ENCODE results near the gene CSNK1A1L. TPM values are rescaled to one million over a fixed set of nuclear protein-coding genes. Genes with fewer than 3 reads are reported as not detected.

The CSNK1A1L gene
- total and polyA plus RNA-seq, 2 of the 4 experiments (the other 2 are of a cell fraction): not detected

DNA sequence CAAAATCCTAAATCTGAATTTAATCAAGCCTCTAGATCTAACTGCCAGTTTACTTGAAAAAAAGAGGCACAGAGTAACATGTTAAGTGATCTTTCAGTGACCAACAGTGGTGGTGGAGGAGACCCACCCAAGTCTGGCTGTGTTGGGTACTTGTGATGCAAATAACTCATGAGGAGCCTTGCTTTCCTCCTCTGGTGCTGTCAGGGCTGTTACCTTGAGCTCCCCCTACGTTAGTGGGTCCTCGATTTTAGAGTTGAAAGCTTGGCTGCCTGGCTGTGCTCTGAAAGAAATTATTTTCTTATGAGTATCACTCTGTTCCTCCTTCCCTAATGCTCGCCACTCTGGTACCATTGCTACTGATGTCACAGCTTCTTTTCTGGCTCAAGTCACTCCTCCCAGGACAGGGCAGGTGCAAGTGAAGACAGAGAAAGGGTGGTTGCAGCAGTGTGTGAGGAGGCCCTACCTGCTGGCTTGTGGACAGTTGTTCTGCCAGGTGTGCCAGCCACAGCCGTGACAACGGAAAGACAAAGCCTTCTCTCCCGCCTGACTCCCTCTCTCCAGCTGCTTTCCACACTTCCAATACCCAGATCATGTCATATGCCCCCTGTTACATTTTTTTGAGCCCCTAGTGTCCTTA lies 39.5 kb downstream of the CSNK1A1L start:
- H3K9ac ChIP-seq (ENCODE audit: low read depth, low read length): no peak overlapping the region
- no peak overlapping the region for H2BK5ac ChIP-seq (ENCODE audit: low read depth, low read length, poor library complexity, severe bottlenecking)
- H3K27ac ChIP-seq (ENCODE audit: insufficient read depth, low read length): no peak overlapping the region
- H2AK9ac ChIP-seq (replicated peaks; ENCODE audit: low read depth, low read length, poor library complexity): no peak overlapping the region
- no peak overlapping the region for H3K4me2 ChIP-seq (ENCODE audit: low read depth, low read length)
- H3K23ac ChIP-seq (ENCODE audit: low read depth, low read length): no peak overlapping the region
- H3K56ac ChIP-seq (ENCODE audit: extremely low read depth, insufficient read depth, low read length): no peak overlapping the region
- no peaks in the 10 kb centered on the region for H3K79me1 ChIP-seq (ENCODE audit: low read depth in 1 of 2, low read length in 2 of 2)
- H3K14ac ChIP-seq (replicated peaks; ENCODE audit: low read depth, low read length): no peak overlapping the region
- WGBS, 2 experiments (ENCODE audit: extremely low coverage in 2 of 2, insufficient read length in 1 of 2): no CpG with 5 or more reads among the region's 6 CpGs
- no peak overlapping the region for H2BK15ac ChIP-seq (ENCODE audit: low read depth, low read length)
- H3K4me1 ChIP-seq (ENCODE audit: control insufficient read depth, insufficient read depth, low read length): no peaks in the 10 kb centered on the region
- BruUV-seq (replicated peaks): no TSS peak
- CTCF ChIA-PET: no interaction called here
- no peak overlapping the region for H4K5ac ChIP-seq (ENCODE audit: low read depth, low read length)
- no peak for ATAC-seq (ENCODE audit: low read depth)
- H3K18ac ChIP-seq (ENCODE audit: low read depth, low read length): no peak overlapping the region
- intact Hi-C loops (cut with micrococcal nuclease): loop anchor here (5.0 kb wide), 1 partner anchor 644 kb away; no protein-coding TSS in a partner anchor
- H4K91ac ChIP-seq (ENCODE audit: insufficient read depth, low read depth, low read length): no peak overlapping the region
- no peaks in the 10 kb centered on the region for H3K9me1 ChIP-seq (ENCODE audit: insufficient read depth, low read length)
- no peak for DNase-seq
- no peaks in the 10 kb centered on the region for H3K36me3 ChIP-seq (ENCODE audit: control insufficient read depth, insufficient read depth, low read length)
- in situ Hi-C loops (cut with MboI; ENCODE audit: low sequenced_read_pairs): no loop called here
- H3K4ac ChIP-seq (ENCODE audit: low read depth, low read length): no peak overlapping the region
- H2BK120ac ChIP-seq (ENCODE audit: low read depth, low read length): no peak overlapping the region
- H2AK5ac ChIP-seq (ENCODE audit: low read depth, low read length): no peak overlapping the region
- no peak overlapping the region for H4K8ac ChIP-seq (ENCODE audit: low read depth in 2 of 2, low read length in 2 of 2)
- no peaks in the 10 kb centered on the region for H3K9me3 ChIP-seq (ENCODE audit: control insufficient read depth, insufficient read depth, low read length)
- no peak overlapping the region for H2BK20ac ChIP-seq (ENCODE audit: low read depth, low read length)
- TF ChIP-seq CEBPB (IDR thresholded peaks at IDR 0.05; ENCODE audit: low read depth, low read length): no peak
- no peak for TF ChIP-seq BHLHE40 (IDR thresholded peaks at IDR 0.05; ENCODE audit: low read depth, low read length)
- TF ChIP-seq NFE2L2 (IDR thresholded peaks at IDR 0.05; ENCODE audit: low read depth, low read length): no peak
- TF ChIP-seq CHD1 (IDR thresholded peaks at IDR 0.05; ENCODE audit: low read depth, low read length): no peak
- TF ChIP-seq MAFK (IDR thresholded peaks at IDR 0.05; ENCODE audit: low read depth, low read length): no peak
- TF ChIP-seq, protein P1, sequence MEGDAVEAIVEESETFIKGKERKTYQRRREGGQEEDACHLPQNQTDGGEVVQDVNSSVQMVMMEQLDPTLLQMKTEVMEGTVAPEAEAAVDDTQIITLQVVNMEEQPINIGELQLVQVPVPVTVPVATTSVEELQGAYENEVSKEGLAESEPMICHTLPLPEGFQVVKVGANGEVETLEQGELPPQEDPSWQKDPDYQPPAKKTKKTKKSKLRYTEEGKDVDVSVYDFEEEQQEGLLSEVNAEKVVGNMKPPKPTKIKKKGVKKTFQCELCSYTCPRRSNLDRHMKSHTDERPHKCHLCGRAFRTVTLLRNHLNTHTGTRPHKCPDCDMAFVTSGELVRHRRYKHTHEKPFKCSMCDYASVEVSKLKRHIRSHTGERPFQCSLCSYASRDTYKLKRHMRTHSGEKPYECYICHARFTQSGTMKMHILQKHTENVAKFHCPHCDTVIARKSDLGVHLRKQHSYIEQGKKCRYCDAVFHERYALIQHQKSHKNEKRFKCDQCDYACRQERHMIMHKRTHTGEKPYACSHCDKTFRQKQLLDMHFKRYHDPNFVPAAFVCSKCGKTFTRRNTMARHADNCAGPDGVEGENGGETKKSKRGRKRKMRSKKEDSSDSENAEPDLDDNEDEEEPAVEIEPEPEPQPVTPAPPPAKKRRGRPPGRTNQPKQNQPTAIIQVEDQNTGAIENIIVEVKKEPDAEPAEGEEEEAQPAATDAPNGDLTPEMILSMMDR (conservative IDR thresholded peaks at IDR 0.05; ENCODE audit: low read depth, low read length): no peak
- TF ChIP-seq, protein P2, sequence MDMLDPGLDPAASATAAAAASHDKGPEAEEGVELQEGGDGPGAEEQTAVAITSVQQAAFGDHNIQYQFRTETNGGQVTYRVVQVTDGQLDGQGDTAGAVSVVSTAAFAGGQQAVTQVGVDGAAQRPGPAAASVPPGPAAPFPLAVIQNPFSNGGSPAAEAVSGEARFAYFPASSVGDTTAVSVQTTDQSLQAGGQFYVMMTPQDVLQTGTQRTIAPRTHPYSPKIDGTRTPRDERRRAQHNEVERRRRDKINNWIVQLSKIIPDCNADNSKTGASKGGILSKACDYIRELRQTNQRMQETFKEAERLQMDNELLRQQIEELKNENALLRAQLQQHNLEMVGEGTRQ (IDR thresholded peaks at IDR 0.05; ENCODE audit: low read depth, low read length): no peak
- TF ChIP-seq, protein P3, sequence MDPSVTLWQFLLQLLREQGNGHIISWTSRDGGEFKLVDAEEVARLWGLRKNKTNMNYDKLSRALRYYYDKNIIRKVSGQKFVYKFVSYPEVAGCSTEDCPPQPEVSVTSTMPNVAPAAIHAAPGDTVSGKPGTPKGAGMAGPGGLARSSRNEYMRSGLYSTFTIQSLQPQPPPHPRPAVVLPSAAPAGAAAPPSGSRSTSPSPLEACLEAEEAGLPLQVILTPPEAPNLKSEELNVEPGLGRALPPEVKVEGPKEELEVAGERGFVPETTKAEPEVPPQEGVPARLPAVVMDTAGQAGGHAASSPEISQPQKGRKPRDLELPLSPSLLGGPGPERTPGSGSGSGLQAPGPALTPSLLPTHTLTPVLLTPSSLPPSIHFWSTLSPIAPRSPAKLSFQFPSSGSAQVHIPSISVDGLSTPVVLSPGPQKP (IDR thresholded peaks at IDR 0.05; ENCODE audit: borderline replicate concordance, low read depth, low read length): no peak
- TF ChIP-seq POLR2A (IDR thresholded peaks at IDR 0.05; ENCODE audit: low read depth, low read length): no peak
- no peak for TF ChIP-seq SMC3 (IDR thresholded peaks at IDR 0.05; ENCODE audit: low read depth, low read length)
- TF ChIP-seq RAD21 (IDR thresholded peaks at IDR 0.05; ENCODE audit: low read length): no peak
- no peak for TF ChIP-seq RCOR1 (IDR thresholded peaks at IDR 0.05; ENCODE audit: insufficient replicate concordance, low read length)
- no peak for TF ChIP-seq FOS (IDR thresholded peaks at IDR 0.05; ENCODE audit: low read depth, low read length)
- TF ChIP-seq MAZ (IDR thresholded peaks at IDR 0.05; ENCODE audit: borderline replicate concordance, low read depth, low read length): no peak
- no peak for TF ChIP-seq MXI1 (IDR thresholded peaks at IDR 0.05; ENCODE audit: borderline replicate concordance, low read depth, low read length)
- no peak for TF ChIP-seq RFX5 (IDR thresholded peaks at IDR 0.05; ENCODE audit: low read depth, low read length)
- no peak overlapping the region for H2AFZ ChIP-seq (replicated peaks; ENCODE audit: low read length, poor library complexity)
- dilution Hi-C loops (cut with HindIII; ENCODE audit: low sequenced_read_pairs, unreplicated experiment): no loop called here
- POLR2A ChIA-PET (ENCODE audit: unreplicated experiment): interaction anchor here (0.6 kb wide), 1 partner anchor 222 kb away, joined by 4 read pairs; no protein-coding TSS in a partner anchor
- H4K20me1 ChIP-seq (ENCODE audit: insufficient read depth, low read length): no peaks in the 10 kb centered on the region
- H3K4me3 ChIP-seq (ENCODE audit: insufficient read depth, low read depth, low read length): no peak overlapping the region
- H3K27me3 ChIP-seq (ENCODE audit: control insufficient read depth, insufficient read depth, low read length): peaks cover 2% of the 10 kb centered on the region; the same call in 1 of the 2 replicates

Measured in IMR-90 (cell line).